Right lobe of liver (tissue), 4 donors: ENCODE results near the gene KCNQ4.

Experiments used
- CTCF ChIP-seq, 4 donors: fragments of 200-600 bp in 3 of 4; fragments of 450-650 bp in 1 of 4; IDR thresholded peaks; one replicate each; pipeline versions ENCODE4 v1.5.1 to v1.8.0; 2016 to 2022; ENCODE audit warnings: antibody characterized with exemption in 4 of 4, mild to moderate bottlenecking in 2 of 4
- POLR2A ChIP-seq: fragments of 450-650 bp; IDR thresholded peaks from one replicate; pipeline ENCODE4 v1.6.1; 2017; ENCODE audit warnings: antibody characterized with exemption, mild to moderate bottlenecking
- donor health status: DM: no; HTN: no; CAD: no.
- donor health status: DM: no; HTN: no; CAD: no.
- donor health status: DM: no; HTN: yes; CAD: no.

- TF ChIP-seq POLR2A (no peak), CTCF (IDR thresholded peaks at IDR 0.05) (no peak)
Measured at GRCh38 chr1:40856116-40856515, 72.5 kb downstream of the KCNQ4 start.
